Trophoblast cell (in vitro differentiated cells and primary cell): ENCODE results near the gene CFAP119. TPM values are rescaled to one million over a fixed set of nuclear protein-coding genes. Genes with fewer than 3 reads are reported as not detected.
"Not testable (repeated sequence)": the region's sequence is repeated elsewhere in the genome, so short reads cannot be mapped to it uniquely, and the experiment has no call there.

Source experiments
- DNase-seq, 2 donors: peaks; one replicate each; pipeline ENCODE4 v3.0.0-alpha.2; 2016
- H2AFZ ChIP-seq: 2 replicates; pipeline ENCODE4 v1.6.1; 2013; ENCODE audit warnings: low read length, moderate library complexity, mild to moderate bottlenecking; ENCODE audit not compliant: insufficient read depth, poor library complexity
- H2AK5ac ChIP-seq: 2 replicates; pipeline ENCODE4 v1.6.1; 2013; ENCODE audit warnings: mild to moderate bottlenecking, low read length
- H2BK120ac ChIP-seq: 2 replicates; pipeline ENCODE4 v1.6.1; 2013; ENCODE audit warnings: low read length, mild to moderate bottlenecking, moderate library complexity; ENCODE audit not compliant: insufficient read depth, poor library complexity
- H2BK12ac ChIP-seq: 2 replicates; pipeline ENCODE4 v1.6.1; 2013; ENCODE audit warnings: mild to moderate bottlenecking, low read length, moderate library complexity
- H2BK5ac ChIP-seq: 2 replicates; pipeline ENCODE4 v1.6.1; 2013; ENCODE audit warnings: low read length, low read depth, moderate library complexity, mild to moderate bottlenecking; ENCODE audit not compliant: poor library complexity
- H3K14ac ChIP-seq: 2 replicates; pipeline ENCODE4 v1.6.1; 2013; ENCODE audit warnings: mild to moderate bottlenecking, low read length
- H3K18ac ChIP-seq: 2 replicates; pipeline ENCODE4 v1.6.1; 2013; ENCODE audit warnings: mild to moderate bottlenecking, low read length
- H3K23ac ChIP-seq: 2 replicates; pipeline ENCODE4 v1.6.1; 2013; ENCODE audit warnings: low read length
- H3K27ac ChIP-seq: 2 replicates; pipeline ENCODE4 v1.5.1; 2013; ENCODE audit warnings: low read depth, mild to moderate bottlenecking, inconsistent platforms, low read length, moderate library complexity
- H3K27me3 ChIP-seq: 2 replicates; pipeline ENCODE4 v1.6.1; 2013; ENCODE audit warnings: inconsistent platforms, mild to moderate bottlenecking, low read length, moderate library complexity; ENCODE audit not compliant: insufficient read depth
- H3K36me3 ChIP-seq, 2 experiments: 1 replicate in 1 of 2; 2 replicates in 1 of 2; pipeline ENCODE4 v1.6.1; 2013; ENCODE audit warnings: low read length in 2 of 2, mild to moderate bottlenecking in 2 of 2, moderate library complexity in 1 of 2; ENCODE audit not compliant: insufficient read depth in 2 of 2, control insufficient read depth in 1 of 2
- H3K4ac ChIP-seq: 2 replicates; pipeline ENCODE4 v1.6.1; 2013; ENCODE audit warnings: low read depth, mild to moderate bottlenecking, low read length, moderate library complexity
- H3K4me1 ChIP-seq, 2 experiments: 1 replicate in 1 of 2; 2 replicates in 1 of 2; pipeline ENCODE4 v1.6.1; 2013; ENCODE audit warnings: low read length in 2 of 2, mild to moderate bottlenecking in 2 of 2, moderate library complexity in 1 of 2; ENCODE audit not compliant: insufficient read depth in 2 of 2, control insufficient read depth in 1 of 2
- H3K4me2 ChIP-seq: 2 replicates; pipeline ENCODE4 v1.6.1; 2013; ENCODE audit warnings: inconsistent platforms, mild to moderate bottlenecking, low read length, moderate library complexity
- H3K4me3 ChIP-seq: 2 replicates; pipeline ENCODE4 v1.5.1; 2013; ENCODE audit warnings: mild to moderate bottlenecking, low read depth, low read length, inconsistent platforms
- H3K79me1 ChIP-seq: one replicate; pipeline ENCODE4 v1.6.1; 2013; ENCODE audit warnings: low read length
- H3K79me2 ChIP-seq: 2 replicates; pipeline ENCODE4 v1.6.1; 2013; ENCODE audit warnings: low read length, mild to moderate bottlenecking; ENCODE audit not compliant: control insufficient read depth, insufficient read depth, poor library complexity
- H3K9ac ChIP-seq: 2 replicates; pipeline ENCODE4 v1.6.1; 2013; ENCODE audit warnings: mild to moderate bottlenecking, low read length
- H3K9me3 ChIP-seq: 2 replicates; pipeline ENCODE4 v1.6.1; 2013; ENCODE audit warnings: low read depth, mild to moderate bottlenecking, control low read depth, inconsistent platforms, low read length; ENCODE audit not compliant: insufficient read depth
- H4K12ac ChIP-seq: 2 replicates; pipeline ENCODE4 v1.6.1; 2013; ENCODE audit warnings: low read depth, mild to moderate bottlenecking, low read length, moderate library complexity
- H4K8ac ChIP-seq: 2 replicates; pipeline ENCODE4 v1.6.1; 2013; ENCODE audit warnings: low read depth, mild to moderate bottlenecking, low read length, moderate library complexity
- H4K91ac ChIP-seq: one replicate; pipeline ENCODE4 v1.6.1; 2013; ENCODE audit warnings: low read depth, mild to moderate bottlenecking, low read length, moderate library complexity
- WGBS: extraction: QIAGEN DNeasy Blood & Tissue Kit; methylation state at CpG from one replicate; pipeline ENCODE4 v1.1.7; 2013; ENCODE audit warnings: missing lambda C conversion rate; ENCODE audit not compliant: insufficient read length, insufficient coverage; ENCODE audit errors: extremely low coverage; 5-methylcytosine and 5-hydroxymethylcytosine counted together
- polyA plus RNA-seq: library from polyadenylated mRNA; stranded (reverse); fragments of 200-250 nt; gene quantifications from 2 replicates; pipeline ENCODE4 v1.2.3, GENCODE V29; 2013

Gene CFAP119
- 3.3 and 3.5 TPM in 2 replicates for polyA plus RNA-seq

DNA sequence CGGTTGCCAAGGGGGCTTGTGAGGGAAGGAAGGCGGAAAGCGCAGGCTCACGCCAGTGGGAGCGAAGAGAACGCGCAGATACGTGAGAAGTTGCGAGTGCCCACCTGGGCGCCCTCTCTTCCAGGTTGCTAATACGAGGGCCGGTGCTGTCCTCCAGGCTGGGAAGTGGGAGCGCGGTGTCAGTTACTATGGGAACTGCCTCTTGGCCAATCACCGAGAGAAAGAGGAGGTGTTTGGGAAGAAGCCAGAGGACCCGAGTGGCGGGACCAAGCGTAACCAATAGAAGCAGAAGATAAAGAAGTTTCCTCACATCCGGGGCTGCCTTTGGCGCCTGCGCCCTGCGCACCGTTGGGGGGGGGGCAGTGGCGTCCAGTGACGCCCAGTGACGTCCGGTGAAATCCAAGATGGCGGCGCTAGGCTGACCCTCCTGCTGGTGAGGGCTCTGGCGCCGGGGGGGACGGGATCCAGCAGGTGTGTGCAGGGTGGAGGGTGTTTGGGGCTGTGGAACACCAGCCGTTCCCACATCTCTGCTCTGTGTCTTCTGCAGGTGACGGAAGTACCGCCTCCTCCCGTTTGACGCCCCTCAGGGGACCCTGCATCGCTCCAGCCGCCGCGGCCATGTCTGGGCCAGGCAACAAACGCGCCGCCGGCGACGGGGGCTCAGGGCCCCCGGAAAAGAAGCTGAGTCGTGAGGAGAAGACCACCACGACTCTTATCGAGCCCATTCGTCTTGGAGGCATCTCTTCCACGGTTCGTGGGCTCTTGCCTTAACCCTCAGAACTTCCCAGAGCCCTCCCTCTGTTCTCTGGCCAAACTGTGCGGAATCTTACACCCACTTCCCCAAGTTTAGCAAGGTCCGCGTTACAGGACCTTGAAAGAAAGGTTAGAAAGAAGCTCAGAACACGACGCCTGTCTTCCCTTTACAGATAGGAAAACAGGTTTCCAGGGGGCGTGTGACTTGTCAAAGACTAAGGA is at the start of gene CFAP119, which contains the start of gene RNF40:
Gene CFAP119, minus strand, starts transcription at position 135 of the 975 bp plus-strand sequence. CDS start 314 bp downstream, outside the sequence.
Gene RNF40, plus strand, starts transcription at position 395 of the 975 bp plus-strand sequence. Its CDS starts 224 bp downstream, at position 619.
- H3K14ac ChIP-seq, result peak within 1 kb of the TSS; percentile 97
- H3K27ac ChIP-seq, result peak within 1 kb of the TSS; percentile 20
- no CpG with 5 or more reads among the region's 60 CpGs for WGBS
- H3K4me2 ChIP-seq, result peak within 1 kb of the TSS; percentile 95
- H3K4ac ChIP-seq, result peak within 1 kb of the TSS; percentile 63
- peak within 1 kb of the TSS; percentile 50 for H2BK5ac ChIP-seq
- DNase-seq, result peak; percentile 96 to 98
- peaks cover 56 to 66% of the 10 kb centered on the region in 2 experiments for H3K36me3 ChIP-seq
- no peaks in the 10 kb centered on the region for H3K9me3 ChIP-seq
- peaks cover 15% of the 10 kb centered on the region for H3K79me2 ChIP-seq
- H3K23ac ChIP-seq, result no peak within 1 kb of the TSS
- peak within 1 kb of the TSS; percentile 92 for H3K4me3 ChIP-seq
- H3K9ac ChIP-seq, result peak within 1 kb of the TSS; percentile 95
- peak within 1 kb of the TSS; percentile 86 for H4K12ac ChIP-seq
- peak within 1 kb of the TSS; percentile 96 for H4K8ac ChIP-seq
- peak within 1 kb of the TSS; percentile 61 for H2AK5ac ChIP-seq
- H3K18ac ChIP-seq, result peak within 1 kb of the TSS; percentile 96
- peak within 1 kb of the TSS; percentile 9 for H2BK12ac ChIP-seq
- H3K4me1 ChIP-seq, result peaks cover 13 to 16% of the 10 kb centered on the region in 2 experiments
- peak within 1 kb of the TSS; percentile 93 for H4K91ac ChIP-seq
- peak within 1 kb of the TSS; percentile 67 for H2BK120ac ChIP-seq
- H3K27me3 ChIP-seq, result no peaks in the 10 kb centered on the region
- H3K79me1 ChIP-seq, result peaks cover 10% of the 10 kb centered on the region
- H2AFZ ChIP-seq, result peak within 1 kb of the TSS; percentile 91

DNA sequence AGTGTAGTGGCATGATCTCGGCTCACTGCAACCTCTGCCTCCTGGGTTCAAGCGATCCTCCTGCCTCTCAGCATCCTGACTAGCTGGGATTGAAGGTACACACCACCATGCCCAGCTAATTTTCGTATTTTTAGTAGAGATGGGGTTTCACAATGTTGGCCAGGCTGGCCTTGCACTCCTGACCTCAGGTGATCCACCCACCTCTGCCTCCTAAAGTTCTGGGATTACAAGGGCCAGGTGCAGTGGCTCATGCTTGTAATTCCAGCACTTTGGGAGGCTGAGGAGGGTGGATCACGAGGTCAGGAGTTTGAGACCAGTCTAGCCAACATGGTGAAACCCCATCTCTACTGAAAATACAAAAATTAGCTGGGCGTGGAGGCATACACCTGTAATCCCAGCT is 47.8 kb upstream of the CFAP119 start:
- not testable (repeated sequence) for H3K9me3 ChIP-seq, DNase-seq, H3K23ac ChIP-seq, H4K8ac ChIP-seq, H2AFZ ChIP-seq, H3K14ac ChIP-seq, H3K27me3 ChIP-seq, H3K4me3 ChIP-seq, H3K18ac ChIP-seq, H3K4me2 ChIP-seq, H4K12ac ChIP-seq, H2BK5ac ChIP-seq, H2BK120ac ChIP-seq, H3K4ac ChIP-seq, H2BK12ac ChIP-seq, H2AK5ac ChIP-seq, H3K36me3 ChIP-seq, H3K27ac ChIP-seq, H3K9ac ChIP-seq, H3K79me2 ChIP-seq, H4K91ac ChIP-seq
- H3K79me1 ChIP-seq, result peaks cover 17% of the 10 kb centered on the region
- no CpG with 5 or more reads among the region's 5 CpGs for WGBS
- peaks cover 8 to 13% of the 10 kb centered on the region in 2 experiments for H3K4me1 ChIP-seq

- H3K9me3 ChIP-seq, H2BK120ac ChIP-seq, H3K79me2 ChIP-seq, H3K27me3 ChIP-seq, H3K14ac ChIP-seq, H3K23ac ChIP-seq, H4K8ac ChIP-seq, H3K4me3 ChIP-seq, H3K18ac ChIP-seq, H2AK5ac ChIP-seq, H3K4me2 ChIP-seq, H2AFZ ChIP-seq, H2BK5ac ChIP-seq, H4K91ac ChIP-seq, H3K27ac ChIP-seq, H3K9ac ChIP-seq, H4K12ac ChIP-seq, H3K36me3 ChIP-seq, DNase-seq, H2BK12ac ChIP-seq, H3K4ac ChIP-seq: not testable (repeated sequence)
- H3K4me1 ChIP-seq, result peaks cover 8 to 11% of the 10 kb centered on the region in 2 experiments
- no CpG with 5 or more reads among the region's 5 CpGs for WGBS
- H3K79me1 ChIP-seq, result peaks cover 13% of the 10 kb centered on the region
Observed at GRCh38 chr16:30808890-30809426, 47.1 kb upstream of the CFAP119 start.

- Histone ChIP-seq H2BK120ac (no peak overlapping the region), H3K79me1 (peaks cover 13% of the 10 kb centered on the region), H3K4ac (no peak overlapping the region), H3K18ac (no peak overlapping the region), H4K8ac (no peak overlapping the region), H3K9ac (no peak overlapping the region), H4K12ac (no peak overlapping the region), H3K4me2 (no peak overlapping the region), H3K79me2 (peaks cover 5% of the 10 kb centered on the region), H2AK5ac (no peak overlapping the region), H3K4me1 (peaks cover 8 to 10% of the 10 kb centered on the region in 2 experiments), H4K91ac (no peak overlapping the region), H3K23ac (no peak overlapping the region), H3K36me3 (no peaks in the 10 kb centered on the region), H2AFZ (no peak overlapping the region), H3K27me3 (no peaks in the 10 kb centered on the region), H2BK12ac (no peak overlapping the region), H3K9me3 (no peaks in the 10 kb centered on the region), H3K4me3 (no peak overlapping the region), H2BK5ac (no peak overlapping the region), H3K27ac (no peak overlapping the region), H3K14ac (no peak overlapping the region)
- no CpG with 5 or more reads among the region's 5 CpGs for whole genome bisulfite sequencing
- no peak for DNase-seq
Observed at GRCh38 chr16:30808146-30808545, 46.3 kb upstream of the CFAP119 start.
